ENCODE results near the gene PTPRM. TPM values are rescaled to one million over a fixed set of nuclear protein-coding genes. Genes with fewer than 3 reads are reported as not detected.

PTPRM gene
- total RNA-seq, 1 donor from 2014 or later: 42.1 TPM

DNA sequence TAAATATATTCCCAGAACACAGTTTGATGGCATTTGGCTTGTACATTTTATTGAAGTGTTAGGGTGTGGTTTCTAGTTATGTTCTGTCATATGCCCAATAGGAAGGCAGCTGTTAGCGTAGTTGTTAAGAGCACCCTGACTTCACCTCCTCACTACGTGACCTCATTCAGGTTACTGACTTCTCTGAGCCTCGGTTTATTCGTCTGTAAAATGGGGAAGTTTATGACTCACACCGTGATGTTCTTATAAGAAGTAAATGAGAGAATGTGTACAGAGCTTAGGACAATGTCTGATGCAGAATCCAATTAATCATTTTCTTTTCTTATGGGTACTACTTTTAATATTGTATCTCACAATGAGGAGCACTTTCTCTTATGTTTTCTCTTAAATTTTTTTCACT lies 226.0 kb downstream of the PTPRM start:
- DNase-seq (ENCODE audit: low read depth): no peak
- TF ChIP-seq, protein P1, sequence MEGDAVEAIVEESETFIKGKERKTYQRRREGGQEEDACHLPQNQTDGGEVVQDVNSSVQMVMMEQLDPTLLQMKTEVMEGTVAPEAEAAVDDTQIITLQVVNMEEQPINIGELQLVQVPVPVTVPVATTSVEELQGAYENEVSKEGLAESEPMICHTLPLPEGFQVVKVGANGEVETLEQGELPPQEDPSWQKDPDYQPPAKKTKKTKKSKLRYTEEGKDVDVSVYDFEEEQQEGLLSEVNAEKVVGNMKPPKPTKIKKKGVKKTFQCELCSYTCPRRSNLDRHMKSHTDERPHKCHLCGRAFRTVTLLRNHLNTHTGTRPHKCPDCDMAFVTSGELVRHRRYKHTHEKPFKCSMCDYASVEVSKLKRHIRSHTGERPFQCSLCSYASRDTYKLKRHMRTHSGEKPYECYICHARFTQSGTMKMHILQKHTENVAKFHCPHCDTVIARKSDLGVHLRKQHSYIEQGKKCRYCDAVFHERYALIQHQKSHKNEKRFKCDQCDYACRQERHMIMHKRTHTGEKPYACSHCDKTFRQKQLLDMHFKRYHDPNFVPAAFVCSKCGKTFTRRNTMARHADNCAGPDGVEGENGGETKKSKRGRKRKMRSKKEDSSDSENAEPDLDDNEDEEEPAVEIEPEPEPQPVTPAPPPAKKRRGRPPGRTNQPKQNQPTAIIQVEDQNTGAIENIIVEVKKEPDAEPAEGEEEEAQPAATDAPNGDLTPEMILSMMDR (IDR thresholded peaks at IDR 0.05; ENCODE audit: insufficient read depth, low read length, severe bottlenecking): no peak
- H3K4me3 ChIP-seq (ENCODE audit: low read depth, low read length): no peak overlapping the region
- no peaks in the 10 kb centered on the region for H3K27me3 ChIP-seq (ENCODE audit: control insufficient read depth, insufficient read depth, low read length)
- FAIRE-seq: no peak
- H3K36me3 ChIP-seq (ENCODE audit: control insufficient read depth, insufficient read depth, low read length): no peaks in the 10 kb centered on the region

DNA sequence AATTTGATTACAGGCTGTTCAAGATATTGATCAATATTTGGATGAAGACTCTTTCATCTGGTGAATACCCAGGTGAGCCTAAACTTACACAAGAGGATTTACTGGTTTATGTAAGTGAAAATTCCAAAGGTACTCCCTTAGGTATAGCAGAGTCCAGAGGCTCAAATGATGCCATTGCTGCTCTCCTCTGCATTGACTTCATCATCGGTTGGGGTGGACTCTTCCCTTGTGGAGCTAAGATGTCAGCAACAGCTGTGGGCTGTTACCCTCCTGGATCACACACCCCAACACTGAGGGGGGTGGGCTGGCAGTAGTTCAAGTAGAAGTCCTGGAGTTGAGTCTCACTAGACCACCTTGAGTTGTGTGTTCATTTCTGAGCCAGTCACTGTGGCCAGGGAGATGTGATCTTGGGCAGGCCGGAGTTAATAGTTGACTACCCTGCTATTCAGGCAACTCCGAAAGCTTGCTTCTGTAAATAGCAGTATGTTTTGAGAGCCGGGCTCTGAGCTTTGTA lies 236.9 kb downstream of the PTPRM start:
- Histone ChIP-seq H3K36me3 (ENCODE audit: control insufficient read depth, insufficient read depth, low read length) (no peaks in the 10 kb centered on the region), H3K27me3 (ENCODE audit: control insufficient read depth, insufficient read depth, low read length) (no peaks in the 10 kb centered on the region), H3K4me3 (ENCODE audit: low read depth, low read length) (no peak overlapping the region)
- DNase-seq (ENCODE audit: low read depth) (no peak), FAIRE-seq (no peak)
- TF ChIP-seq, protein P1 (IDR thresholded peaks at IDR 0.05; ENCODE audit: insufficient read depth, low read length, severe bottlenecking): no peak

DNA sequence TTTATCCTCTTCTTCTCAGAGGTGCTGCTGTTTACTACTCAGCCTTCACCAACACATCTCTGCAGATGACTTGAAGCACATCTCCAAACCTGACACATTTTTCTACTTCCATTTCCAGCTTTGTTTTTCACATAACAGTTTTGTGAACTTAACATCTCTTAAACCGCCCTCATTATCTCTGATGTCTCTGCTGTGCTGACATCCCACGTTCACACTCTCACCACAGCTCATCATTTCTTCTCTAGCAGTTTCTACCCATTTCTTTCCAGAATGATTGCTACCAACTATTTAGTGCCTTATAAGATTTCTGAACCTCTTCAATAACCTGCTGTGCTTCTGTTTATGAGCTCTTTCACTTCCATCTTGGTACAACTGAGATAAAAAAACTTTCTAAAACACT lies 238.0 kb downstream of the PTPRM start:
- no peak for FAIRE-seq
- Histone ChIP-seq H3K27me3 (ENCODE audit: control insufficient read depth, insufficient read depth, low read length) (no peaks in the 10 kb centered on the region), H3K36me3 (ENCODE audit: control insufficient read depth, insufficient read depth, low read length) (no peaks in the 10 kb centered on the region), H3K4me3 (ENCODE audit: low read depth, low read length) (no peak overlapping the region)
- DNase-seq (ENCODE audit: low read depth): no peak
- TF ChIP-seq, protein P1 (IDR thresholded peaks at IDR 0.05; ENCODE audit: insufficient read depth, low read length, severe bottlenecking): no peak

DNA sequence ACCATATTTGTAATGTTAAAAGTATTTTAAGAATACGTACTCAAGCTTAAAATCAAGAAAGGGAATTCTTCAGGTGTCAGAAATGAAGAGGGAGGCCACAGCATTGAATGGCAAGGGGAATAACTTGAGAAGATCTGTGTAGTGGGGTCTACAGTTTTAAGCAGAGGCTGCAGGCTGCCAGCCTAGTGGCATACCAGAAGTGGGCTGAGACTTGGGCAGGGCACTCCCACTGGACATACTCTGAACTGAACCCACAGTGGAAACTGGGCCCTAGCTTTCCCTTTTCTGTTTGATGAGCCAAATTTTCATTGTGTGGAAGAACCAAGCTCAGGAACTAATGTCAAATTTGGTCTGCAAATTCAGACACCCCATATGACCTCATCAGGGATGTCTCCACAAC lies 238.8 kb downstream of the PTPRM start:
- Histone ChIP-seq H3K36me3 (ENCODE audit: control insufficient read depth, insufficient read depth, low read length) (no peaks in the 10 kb centered on the region), H3K4me3 (ENCODE audit: low read depth, low read length) (no peak overlapping the region), H3K27me3 (ENCODE audit: control insufficient read depth, insufficient read depth, low read length) (no peaks in the 10 kb centered on the region)
- TF ChIP-seq, protein P1 (IDR thresholded peaks at IDR 0.05; ENCODE audit: insufficient read depth, low read length, severe bottlenecking): no peak
- FAIRE-seq (no peak), DNase-seq (ENCODE audit: low read depth) (no peak)

DNA sequence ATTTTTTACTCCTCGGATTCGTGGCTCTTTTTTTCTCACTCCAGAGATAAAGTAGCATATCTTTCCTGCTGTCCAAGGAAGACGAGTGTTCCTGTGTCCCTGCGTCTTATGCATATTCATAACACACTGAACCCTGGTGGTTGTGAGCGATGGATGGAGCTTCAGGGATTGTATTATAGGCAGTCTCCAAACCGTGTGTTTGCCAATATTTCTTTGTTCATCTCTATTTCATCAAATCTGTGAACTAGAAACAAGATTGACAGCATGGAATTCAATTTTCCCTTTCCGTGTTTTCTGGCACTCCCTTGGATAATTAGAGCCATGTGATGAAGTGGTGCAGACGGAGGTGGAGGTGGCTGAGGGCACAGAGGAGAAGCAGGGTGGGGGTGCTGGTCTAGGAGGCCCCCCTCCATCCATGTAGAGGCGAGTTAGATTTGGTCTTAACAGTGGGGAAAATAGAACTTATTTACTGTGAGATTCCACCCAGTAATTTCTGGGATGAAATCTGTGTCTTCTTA lies 240.9 kb downstream of the PTPRM start:
- no peaks in the 10 kb centered on the region for H3K36me3 ChIP-seq (ENCODE audit: control insufficient read depth, insufficient read depth, low read length)
- H3K27me3 ChIP-seq (ENCODE audit: control insufficient read depth, insufficient read depth, low read length): no peaks in the 10 kb centered on the region
- no peak overlapping the region for H3K4me3 ChIP-seq (ENCODE audit: low read depth, low read length)
- DNase-seq (ENCODE audit: low read depth) (no peak), FAIRE-seq (no peak)
- TF ChIP-seq, protein P1 (IDR thresholded peaks at IDR 0.05; ENCODE audit: insufficient read depth, low read length, severe bottlenecking): no peak

DNA sequence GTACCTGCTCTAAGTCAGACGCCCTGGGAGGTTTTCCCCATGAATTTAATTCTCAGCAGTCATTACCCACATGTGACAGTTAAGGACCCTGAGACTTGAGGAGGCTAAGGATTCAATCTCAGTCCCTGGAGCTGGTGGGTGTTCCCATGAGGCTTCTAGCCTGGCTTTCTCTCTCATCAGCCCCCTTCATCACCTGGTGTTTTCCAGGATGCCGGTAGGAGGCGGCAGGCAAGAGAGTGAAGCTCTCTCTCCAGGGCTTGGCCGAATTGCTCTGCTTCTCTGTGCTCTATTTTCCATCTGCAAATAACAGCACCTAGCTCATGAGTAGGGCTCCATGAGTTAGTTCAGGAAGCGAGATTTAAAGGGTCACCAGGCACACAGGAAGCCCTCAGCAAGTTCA lies 241.9 kb downstream of the PTPRM start:
- TF ChIP-seq, protein P1 (IDR thresholded peaks at IDR 0.05; ENCODE audit: insufficient read depth, low read length, severe bottlenecking): no peak
- DNase-seq (ENCODE audit: low read depth) (no peak), FAIRE-seq (no peak)
- Histone ChIP-seq H3K27me3 (ENCODE audit: control insufficient read depth, insufficient read depth, low read length) (no peaks in the 10 kb centered on the region), H3K4me3 (ENCODE audit: low read depth, low read length) (no peak overlapping the region), H3K36me3 (ENCODE audit: control insufficient read depth, insufficient read depth, low read length) (no peaks in the 10 kb centered on the region)

All from bronchial epithelial cell (primary cell).